Lower leg skin (tissue), 4 donors: Measurements from ENCODE around the gene CCSER1. TPM values are rescaled to one million over a fixed set of nuclear protein-coding genes. Genes with fewer than 3 reads are reported as not detected.

Experiments used
- DNase-seq, 2 donors: peaks; one replicate each; pipeline ENCODE4 v3.0.0-alpha.2; 2019; ENCODE audit warnings: low spot score in 2 of 2
- H3K4me3 ChIP-seq: fragments of 200-600 bp; sonication (generic); 2 replicates; pipeline ENCODE4 v1.5.1; 2017; ENCODE audit warnings: mild to moderate bottlenecking, low read depth; ENCODE audit not compliant: poor library complexity, severe bottlenecking
- CTCF ChIP-seq, 3 donors: fragments of 450-650 bp; IDR thresholded peaks; one replicate each; pipeline ENCODE4 v1.5.1; 2016; ENCODE audit warnings: antibody characterized with exemption in 3 of 3, mild to moderate bottlenecking in 3 of 3, moderate library complexity in 2 of 3
- POLR2A ChIP-seq, 2 donors: fragments of 450-650 bp; IDR thresholded peaks; one replicate each; pipeline ENCODE4 v1.6.1; 2016 to 2017; ENCODE audit warnings: antibody characterized with exemption in 2 of 2, mild to moderate bottlenecking in 1 of 2, moderate library complexity in 1 of 2
- WGBS, 2 donors: methylation state at CpG; one replicate each; pipeline ENCODE4 v1.1.5; 2018; 5-methylcytosine and 5-hydroxymethylcytosine counted together
- intact Hi-C: fragments of 100-400 bp; cut with DNase I; formaldehyde crosslinking; loops from one replicate; pipeline ENCODE4 v1.15.0; 2023; ENCODE audit warnings: low total_unique reads
- total RNA-seq, 4 donors: library from RNA; depleted of rRNA; stranded (reverse); fragments of >200 nt; gene quantifications; one replicate each; pipeline ENCODE4 v1.1.0, GENCODE V29; 2016

CCSER1 gene
- total RNA-seq, 4 donors from 2014 or later = 6.5 to 12.1 (median 9.9) TPM

- DNase-seq = no peak
- H3K4me3 ChIP-seq = no peak overlapping the region
- no peak for TF ChIP-seq POLR2A (IDR thresholded peaks at IDR 0.05)
- TF ChIP-seq CTCF (IDR thresholded peaks at IDR 0.05) = no peak
- intact Hi-C loops = no loop called here
- WGBS, 2 donors = 89 to 91% methylated on average over 8 of the region's 8 CpGs
Measured at GRCh38 chr4:90585961-90586360, 458.8 kb downstream of the CCSER1 start.

- TF ChIP-seq CTCF (IDR thresholded peaks at IDR 0.05) (no peak), POLR2A (IDR thresholded peaks at IDR 0.05) (no peak)
- no peak overlapping the region for H3K4me3 ChIP-seq
- intact Hi-C loops = no loop called here
- WGBS, 2 donors = 89 to 95% methylated on average over 6 of the region's 6 CpGs
- DNase-seq = no peak
Measured at GRCh38 chr4:90586799-90587198, 459.6 kb downstream of the CCSER1 start.

- intact Hi-C loops = no loop called here
- TF ChIP-seq POLR2A (IDR thresholded peaks at IDR 0.05) = no peak
- no peak for TF ChIP-seq CTCF (IDR thresholded peaks at IDR 0.05)
- H3K4me3 ChIP-seq = no peak overlapping the region
- DNase-seq = no peak
- 74 to 88% methylated on average over 4 of the region's 4 CpGs for WGBS, 2 donors
Measured at GRCh38 chr4:90597927-90598326, 470.7 kb downstream of the CCSER1 start.

- H3K4me3 ChIP-seq = no peak overlapping the region
- intact Hi-C loops = no loop called here
- no peak for DNase-seq
- no peak for TF ChIP-seq POLR2A (IDR thresholded peaks at IDR 0.05)
- 57 to 79% methylated on average over 2 of the region's 2 CpGs for WGBS, 2 donors
Measured at GRCh38 chr4:90598741-90599140, 471.5 kb downstream of the CCSER1 start.

- intact Hi-C loops = no loop called here
- TF ChIP-seq CTCF (IDR thresholded peaks at IDR 0.05) = no peak
- TF ChIP-seq POLR2A (IDR thresholded peaks at IDR 0.05) = no peak
- WGBS, 2 donors = 93 to 94% methylated on average over 4 of the region's 4 CpGs
- no peak for DNase-seq
- no peak overlapping the region for H3K4me3 ChIP-seq
Measured at GRCh38 chr4:90602726-90603125, 475.5 kb downstream of the CCSER1 start.

- DNase-seq = no peak
- WGBS, 2 donors = 18 to 43% methylated on average over 2 of the region's 2 CpGs
- intact Hi-C loops = no loop called here
- TF ChIP-seq POLR2A (IDR thresholded peaks at IDR 0.05) (no peak), CTCF (IDR thresholded peaks at IDR 0.05) (no peak)
- no peak overlapping the region for H3K4me3 ChIP-seq
Measured at GRCh38 chr4:90603540-90603939, 476.3 kb downstream of the CCSER1 start.
